Occipital lobe (tissue), 2 donors: Measurements from ENCODE around the gene SSRP1. TPM values are rescaled to one million over a fixed set of nuclear protein-coding genes. Genes with fewer than 3 reads are reported as not detected.
A peak's percentile ranks its signal among the peaks of the same experiment; 100 is the strongest.
"Not testable (repeated sequence)": the region's sequence is repeated elsewhere in the genome, so short reads cannot be mapped to it uniquely, and the experiment has no call there.

ENCODE experiments used
- DNase-seq: peaks from one replicate; lab custom pipeline; 2025; lab: John Stamatoyannopoulos, UW
- total RNA-seq: library from RNA; depleted of rRNA; stranded (reverse); fragments of >200 nt; gene quantifications from one replicate; pipeline ENCODE4 v1.2.3, GENCODE V29; 2014

SSRP1 gene
- total RNA-seq, 1 donor from 2014 or later: 49.8 TPM

DNA sequence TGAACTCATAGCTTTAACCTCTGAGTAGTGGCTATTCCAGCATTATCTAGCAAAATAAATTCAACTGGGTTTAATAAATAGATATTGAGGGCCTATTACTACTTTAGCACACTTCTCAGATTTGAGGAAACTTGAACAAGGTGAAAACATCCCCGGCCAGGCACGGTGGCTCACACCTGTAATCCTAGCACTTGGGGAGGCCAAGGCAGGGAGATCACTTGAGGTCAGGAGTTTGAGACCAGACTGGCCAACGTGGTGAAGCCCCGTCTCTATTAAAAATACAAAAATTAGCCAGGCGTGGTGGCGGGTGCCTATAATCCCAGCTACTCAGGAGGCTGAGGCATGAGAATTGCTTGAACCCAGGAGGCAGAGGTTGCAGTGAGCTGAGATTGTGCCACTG, 1.2 kb upstream of the SSRP1 start:
- DNase-seq: not testable (repeated sequence)

DNA sequence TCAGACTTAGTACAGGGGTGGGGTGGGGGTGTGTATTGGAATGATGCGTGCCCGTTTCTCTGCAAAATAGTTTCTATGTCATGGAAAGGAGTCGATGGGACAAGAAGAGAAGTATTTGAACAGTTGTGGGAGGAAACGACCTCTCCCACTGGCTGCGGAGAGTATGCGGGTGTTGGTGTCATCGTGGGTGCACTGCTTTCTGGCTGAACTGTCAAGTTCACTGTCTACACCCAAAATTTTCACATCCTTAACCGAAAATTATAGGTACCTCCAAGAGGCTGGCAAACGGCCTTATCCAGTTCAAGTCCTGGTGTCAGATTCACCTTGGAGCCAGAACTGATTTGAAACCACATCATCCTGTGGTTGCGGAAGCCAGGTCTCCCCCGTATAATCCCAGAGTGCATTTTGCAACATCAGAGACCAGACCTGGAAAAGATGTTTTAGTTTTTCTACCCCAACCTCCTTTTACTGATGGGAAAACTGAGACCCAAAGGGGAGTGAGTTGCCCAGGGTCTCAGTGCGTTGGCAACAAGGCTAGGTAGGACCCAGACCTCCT, 497 bp upstream of the SSRP1 start:
- DNase-seq: no peak

- DNase-seq: no peak
Measured at GRCh38 chr11:57335023-57335342, 709 bp downstream of the SSRP1 start.

GRCh38 chr11:57332694-57333440, 2.8 kb downstream of the SSRP1 start:
- no peak for DNase-seq

DNA sequence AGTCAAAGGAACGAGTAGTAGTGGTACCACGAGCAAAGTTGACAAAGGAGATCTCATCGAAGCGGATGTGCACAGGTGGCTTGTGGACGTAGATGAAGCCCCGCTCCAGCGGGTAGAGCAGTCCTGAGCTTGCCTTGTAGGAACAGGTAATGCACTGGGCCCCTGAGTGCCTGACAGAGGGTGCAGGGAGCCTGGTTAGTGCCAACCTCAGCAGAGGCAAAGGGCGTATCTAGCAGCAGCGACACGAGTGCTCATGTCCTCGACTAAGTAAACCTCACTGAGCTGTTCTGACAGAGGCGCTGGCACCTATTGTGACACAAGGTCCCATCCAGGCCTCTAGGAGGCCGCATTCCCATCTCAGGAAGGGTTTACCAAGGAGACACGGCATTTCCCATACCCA, 4.0 kb downstream of the SSRP1 start:
- DNase-seq: no peak

- no peak for DNase-seq
Measured at GRCh38 chr11:57330029-57330428, 5.7 kb downstream of the SSRP1 start.

GRCh38 chr11:57327721-57328120, 8.0 kb downstream of the SSRP1 start:
- DNase-seq: no peak

- DNase-seq: no peak
Measured at GRCh38 chr11:57325735-57326048, 10.0 kb downstream of the SSRP1 start.

- peak; percentile 95 for DNase-seq
Measured at GRCh38 chr11:57324886-57325734, 10.6 kb downstream of the SSRP1 start, which contains the start of gene TNKS1BP1. Gene TNKS1BP1 (minus strand): TSS chr11:57324952. CDS start chr11:57321885, 3,067 bp downstream.

GRCh38 chr11:57324154-57324885, 11.4 kb downstream of the SSRP1 start:
- DNase-seq: no peak

- DNase-seq: no peak
Measured at GRCh38 chr11:57323855-57324153, 11.9 kb downstream of the SSRP1 start.

GRCh38 chr11:57323167-57323854, 12.4 kb downstream of the SSRP1 start:
- no peak for DNase-seq

GRCh38 chr11:57322256-57323166, 13.2 kb downstream of the SSRP1 start:
- peak; percentile 68 for DNase-seq

GRCh38 chr11:57321388-57322255, 14.1 kb downstream of the SSRP1 start:
- no peak for DNase-seq

GRCh38 chr11:57320719-57321387, 14.8 kb downstream of the SSRP1 start:
- no peak for DNase-seq

- DNase-seq: no peak
Measured at GRCh38 chr11:57320067-57320718, 15.5 kb downstream of the SSRP1 start.

GRCh38 chr11:57318178-57318577, 17.5 kb downstream of the SSRP1 start:
- no peak for DNase-seq

DNA sequence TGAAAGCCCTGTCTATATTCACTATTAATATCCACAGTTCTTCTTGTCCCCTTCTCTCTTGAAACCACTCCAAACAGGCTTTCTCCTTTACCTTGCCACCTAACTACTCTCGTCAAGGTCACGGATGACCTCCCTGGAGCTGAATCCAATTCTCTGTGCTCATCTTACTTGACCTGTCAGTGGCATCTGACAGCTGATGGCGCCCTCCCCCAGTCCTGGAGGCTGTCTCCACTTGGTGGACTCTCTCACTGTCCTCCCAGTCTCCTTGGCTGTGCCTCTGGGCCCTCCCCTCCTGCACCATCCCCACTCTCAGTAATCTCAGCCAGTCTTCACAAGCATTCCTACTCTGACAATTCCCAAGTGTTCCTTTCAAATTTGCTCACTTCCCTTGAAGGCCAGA, 19.7 kb downstream of the SSRP1 start:
- DNase-seq: no peak
